ENCODE results near the gene ESRRG.

Gene ESRRG

GRCh38 chr1:216723274-216723780, at the start of gene ESRRG:
ESRRG (minus strand) TSS chr1:216723429; CDS start chr1:216723299, 130 bp downstream.
- Histone ChIP-seq H3K4me2 (ENCODE audit: low read depth, low read length, poor library complexity, severe bottlenecking) (no peak within 1 kb of the TSS), H3K9ac (ENCODE audit: low read length) (no peak within 1 kb of the TSS), H3K79me2 (ENCODE audit: insufficient read depth, low read length) (no peaks in the 10 kb centered on the region), H3K4me3 (ENCODE audit: insufficient read depth, low read length, poor library complexity, severe bottlenecking) (no peak within 1 kb of the TSS), H3K27me3 (ENCODE audit: low read length) (no peaks in the 10 kb centered on the region), H3K9me3 (ENCODE audit: insufficient read depth, low read length) (no peaks in the 10 kb centered on the region), H2AFZ (ENCODE audit: low read depth, low read length, severe bottlenecking) (no peak within 1 kb of the TSS), H3K27ac (ENCODE audit: low read depth, low read length) (no peak within 1 kb of the TSS), H3K9me2 (replicated peaks; ENCODE audit: insufficient read depth, low read length) (no peaks in the 10 kb centered on the region), H3K36me3 (ENCODE audit: low read length) (no peaks in the 10 kb centered on the region), H3F3A (ENCODE audit: insufficient read depth) (no peaks in the 10 kb centered on the region), H4K20me1 (ENCODE audit: low read depth, low read length) (no peaks in the 10 kb centered on the region)
- TF ChIP-seq EZH2phosphoT487 (conservative IDR thresholded peaks at IDR 0.05; ENCODE audit: low read length) = no peak
- TF ChIP-seq, protein P1, sequence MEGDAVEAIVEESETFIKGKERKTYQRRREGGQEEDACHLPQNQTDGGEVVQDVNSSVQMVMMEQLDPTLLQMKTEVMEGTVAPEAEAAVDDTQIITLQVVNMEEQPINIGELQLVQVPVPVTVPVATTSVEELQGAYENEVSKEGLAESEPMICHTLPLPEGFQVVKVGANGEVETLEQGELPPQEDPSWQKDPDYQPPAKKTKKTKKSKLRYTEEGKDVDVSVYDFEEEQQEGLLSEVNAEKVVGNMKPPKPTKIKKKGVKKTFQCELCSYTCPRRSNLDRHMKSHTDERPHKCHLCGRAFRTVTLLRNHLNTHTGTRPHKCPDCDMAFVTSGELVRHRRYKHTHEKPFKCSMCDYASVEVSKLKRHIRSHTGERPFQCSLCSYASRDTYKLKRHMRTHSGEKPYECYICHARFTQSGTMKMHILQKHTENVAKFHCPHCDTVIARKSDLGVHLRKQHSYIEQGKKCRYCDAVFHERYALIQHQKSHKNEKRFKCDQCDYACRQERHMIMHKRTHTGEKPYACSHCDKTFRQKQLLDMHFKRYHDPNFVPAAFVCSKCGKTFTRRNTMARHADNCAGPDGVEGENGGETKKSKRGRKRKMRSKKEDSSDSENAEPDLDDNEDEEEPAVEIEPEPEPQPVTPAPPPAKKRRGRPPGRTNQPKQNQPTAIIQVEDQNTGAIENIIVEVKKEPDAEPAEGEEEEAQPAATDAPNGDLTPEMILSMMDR (IDR thresholded peaks at IDR 0.05; ENCODE audit: insufficient read depth, low read length, poor library complexity, severe bottlenecking) = no peak

GRCh38 chr1:216771922-216772321, 48.7 kb upstream of the ESRRG start:
- no peaks in the 10 kb centered on the region for H3F3A ChIP-seq (ENCODE audit: insufficient read depth)
- H3K4me3 ChIP-seq (ENCODE audit: insufficient read depth, low read length, poor library complexity, severe bottlenecking) = no peak overlapping the region
- H3K9me3 ChIP-seq (ENCODE audit: insufficient read depth, low read length) = no peaks in the 10 kb centered on the region
- no peak overlapping the region for H3K9ac ChIP-seq (ENCODE audit: low read length)
- H4K20me1 ChIP-seq (ENCODE audit: low read depth, low read length) = no peaks in the 10 kb centered on the region
- H3K4me2 ChIP-seq (ENCODE audit: low read depth, low read length, poor library complexity, severe bottlenecking) = no peak overlapping the region
- H3K27me3 ChIP-seq (ENCODE audit: low read length) = no peaks in the 10 kb centered on the region
- no peaks in the 10 kb centered on the region for H3K9me2 ChIP-seq (replicated peaks; ENCODE audit: insufficient read depth, low read length)
- H2AFZ ChIP-seq (ENCODE audit: low read depth, low read length, severe bottlenecking) = no peak overlapping the region
- H3K36me3 ChIP-seq (ENCODE audit: low read length) = no peaks in the 10 kb centered on the region
- TF ChIP-seq, protein P1 (IDR thresholded peaks at IDR 0.05; ENCODE audit: insufficient read depth, low read length, poor library complexity, severe bottlenecking) = no peak
- TF ChIP-seq EZH2phosphoT487 (conservative IDR thresholded peaks at IDR 0.05; ENCODE audit: low read length) = no peak
- no peaks in the 10 kb centered on the region for H3K79me2 ChIP-seq (ENCODE audit: insufficient read depth, low read length)
- no peak overlapping the region for H3K27ac ChIP-seq (ENCODE audit: low read depth, low read length)

GRCh38 chr1:216766633-216767327, 43.6 kb upstream of the ESRRG start:
- no peaks in the 10 kb centered on the region for H3K9me3 ChIP-seq (ENCODE audit: insufficient read depth, low read length)
- H2AFZ ChIP-seq (ENCODE audit: low read depth, low read length, severe bottlenecking) = no peak overlapping the region
- no peak overlapping the region for H3K4me2 ChIP-seq (ENCODE audit: low read depth, low read length, poor library complexity, severe bottlenecking)
- H3K27ac ChIP-seq (ENCODE audit: low read depth, low read length) = no peak overlapping the region
- no peaks in the 10 kb centered on the region for H3F3A ChIP-seq (ENCODE audit: insufficient read depth)
- no peaks in the 10 kb centered on the region for H3K27me3 ChIP-seq (ENCODE audit: low read length)
- no peak overlapping the region for H3K9ac ChIP-seq (ENCODE audit: low read length)
- H4K20me1 ChIP-seq (ENCODE audit: low read depth, low read length) = no peaks in the 10 kb centered on the region
- TF ChIP-seq, protein P1 (IDR thresholded peaks at IDR 0.05; ENCODE audit: insufficient read depth, low read length, poor library complexity, severe bottlenecking) = no peak
- no peak for TF ChIP-seq EZH2phosphoT487 (conservative IDR thresholded peaks at IDR 0.05; ENCODE audit: low read length)
- H3K79me2 ChIP-seq (ENCODE audit: insufficient read depth, low read length) = no peaks in the 10 kb centered on the region
- no peaks in the 10 kb centered on the region for H3K36me3 ChIP-seq (ENCODE audit: low read length)
- no peak overlapping the region for H3K4me3 ChIP-seq (ENCODE audit: insufficient read depth, low read length, poor library complexity, severe bottlenecking)
- H3K9me2 ChIP-seq (replicated peaks; ENCODE audit: insufficient read depth, low read length) = no peaks in the 10 kb centered on the region
